ENCODE data around the gene FBXO5.

GRCh38 chr6:152948150-152948768 lies 34.6 kb downstream of the FBXO5 start:
- TF ChIP-seq CTCF (IDR thresholded peaks at IDR 0.05) (peak; percentile 37 to 59 (median 53)), POLR2AphosphoS5 (IDR thresholded peaks at IDR 0.05) (no peak), EP300 (IDR thresholded peaks at IDR 0.05; ENCODE audit: low read depth) (no peak)

All from transverse colon (tissue), 4 donors.